GM19240 (cell line): Measurements from ENCODE around the gene CSF3R.
"Not testable (repeated sequence)": the region's sequence is repeated elsewhere in the genome, so short reads cannot be mapped to it uniquely, and the experiment has no call there.

Experiments used
- DNase-seq: peaks from one replicate; pipeline ENCODE4 v3.0.0; 2011; ENCODE audit warnings: low spot score; ENCODE audit not compliant: insufficient read length

The CSF3R gene

DNA sequence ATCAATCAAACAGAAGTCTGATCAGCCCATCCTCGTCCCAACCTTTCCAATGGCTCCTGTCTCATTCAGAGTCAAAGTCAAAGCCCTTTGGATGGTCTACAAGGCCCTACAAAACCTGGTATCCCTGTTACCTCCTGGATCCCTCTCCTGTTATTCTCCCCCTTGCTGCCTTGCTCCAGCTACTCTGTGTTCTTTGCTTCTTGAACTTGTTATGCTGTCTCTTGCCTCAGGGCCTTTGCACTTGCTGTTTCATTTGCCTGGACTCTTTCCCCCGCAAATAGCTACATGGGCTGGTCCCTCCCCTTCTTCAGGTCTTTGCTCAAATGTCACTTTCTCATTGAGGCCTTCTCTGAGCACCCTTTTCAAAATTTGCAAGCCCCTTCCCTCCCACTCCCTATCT is 1.4 kb upstream of the CSF3R start:
- no peak for DNase-seq

DNA sequence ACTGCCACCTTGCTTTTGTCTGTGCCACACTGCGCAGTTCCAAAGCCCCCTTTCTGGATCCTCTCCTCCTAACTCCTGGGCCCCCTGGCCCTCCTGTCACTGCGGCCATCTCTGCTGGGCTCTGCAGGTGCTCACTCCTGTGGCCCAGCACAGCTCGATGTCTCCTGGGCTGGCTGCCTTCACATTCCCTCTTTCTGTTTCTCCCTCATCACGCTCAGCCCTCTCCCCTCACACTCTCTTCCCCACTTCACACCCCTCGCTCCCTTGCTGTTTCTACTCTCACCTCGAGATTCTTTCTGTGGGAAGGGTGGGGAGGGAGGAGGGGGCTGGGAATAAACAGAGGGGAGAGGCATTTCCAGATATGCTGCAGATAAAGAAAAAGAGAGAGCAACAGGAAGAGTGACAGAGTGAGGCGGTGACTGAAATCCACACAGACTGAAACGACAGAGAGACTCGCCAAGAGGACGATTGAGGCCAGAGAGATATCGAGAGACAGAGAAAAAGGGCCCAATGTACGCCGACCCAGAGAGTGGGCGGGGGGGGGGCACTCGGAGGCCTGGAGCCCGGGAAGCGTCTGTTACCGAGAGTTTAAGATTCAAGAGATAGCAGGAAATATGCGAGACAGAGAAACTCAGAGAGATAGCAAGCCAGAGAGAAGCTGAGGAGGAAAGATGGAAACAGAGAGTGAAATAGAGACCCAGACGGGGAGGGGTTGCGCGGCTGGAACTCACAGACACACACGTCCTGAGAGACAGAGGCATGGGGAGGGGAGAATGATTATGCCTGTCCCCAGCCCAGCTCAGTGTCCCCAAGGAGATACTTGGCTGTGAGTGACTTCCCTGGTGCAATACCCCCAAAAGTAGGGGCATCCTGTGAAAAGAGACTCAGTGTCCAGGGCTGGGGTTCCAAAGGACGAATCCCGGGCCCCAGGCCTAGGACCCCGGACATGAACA is 666 bp downstream of the CSF3R start:
- DNase-seq: no peak

DNA sequence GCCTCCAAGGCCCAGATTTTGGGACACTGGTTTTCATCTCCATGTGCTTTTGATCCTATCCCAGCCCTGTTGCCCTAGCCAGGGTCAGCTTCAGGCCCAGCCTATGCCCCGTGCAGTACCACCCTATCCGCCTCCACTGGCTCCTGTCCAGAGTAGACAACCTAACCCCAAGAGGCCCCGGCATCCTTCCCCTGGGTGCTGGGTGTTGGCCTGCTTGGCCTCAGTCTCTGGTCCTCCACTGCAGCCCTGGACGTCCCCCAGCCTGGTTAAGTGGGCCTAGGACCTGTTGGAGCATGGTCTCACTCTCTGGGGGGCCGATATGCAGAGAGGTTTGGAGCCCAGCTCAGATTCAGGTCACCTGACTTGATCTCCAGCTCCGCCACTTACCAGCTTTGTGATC is 1.6 kb downstream of the CSF3R start:
- no peak for DNase-seq

DNA sequence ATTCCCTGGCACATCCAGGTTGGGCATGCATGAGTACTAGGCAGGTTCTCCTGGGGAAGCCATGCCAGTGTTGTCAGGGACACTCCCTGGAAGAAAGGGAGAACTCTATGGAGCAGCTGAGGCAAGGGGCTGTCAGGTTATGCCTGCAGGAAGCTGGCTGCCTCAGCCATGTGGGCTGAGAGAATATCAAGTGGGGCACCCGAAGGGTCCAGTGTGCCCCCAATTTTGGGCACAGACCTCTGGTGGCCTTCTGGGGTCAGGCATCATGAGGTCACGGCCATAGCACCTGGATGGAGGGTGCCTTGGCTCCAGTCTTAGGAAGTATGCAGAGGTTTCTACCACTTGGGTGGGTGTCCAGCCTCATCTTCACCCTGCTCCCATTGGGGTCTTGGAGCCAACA is 2.6 kb downstream of the CSF3R start:
- no peak for DNase-seq

DNA sequence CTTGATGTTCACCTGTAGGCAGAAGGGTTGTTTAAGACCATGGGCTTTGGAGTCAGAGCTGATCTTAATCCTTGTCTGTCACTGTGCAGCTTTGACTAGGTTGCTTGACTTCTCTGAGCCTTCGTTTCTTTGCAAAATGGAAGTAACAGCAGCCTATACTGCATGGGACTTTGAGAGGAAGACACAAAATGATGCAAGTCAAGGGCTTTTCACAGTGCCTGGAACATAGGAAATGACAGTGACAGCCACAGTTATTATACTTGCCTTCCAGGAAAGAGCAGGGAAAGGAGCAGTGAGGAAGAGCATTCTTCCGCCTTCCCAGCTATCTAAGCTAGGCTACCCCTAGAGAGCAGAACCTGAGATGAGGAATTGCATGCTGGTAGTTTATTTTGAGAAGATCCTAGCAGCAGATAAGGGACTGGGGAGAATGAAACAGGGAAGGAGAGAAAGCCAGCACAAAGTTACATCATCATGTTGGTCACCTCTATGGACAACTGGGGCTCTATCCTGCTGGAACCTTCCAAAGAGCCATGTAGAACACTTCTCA is 3.1 kb downstream of the CSF3R start:
- DNase-seq: no peak

DNA sequence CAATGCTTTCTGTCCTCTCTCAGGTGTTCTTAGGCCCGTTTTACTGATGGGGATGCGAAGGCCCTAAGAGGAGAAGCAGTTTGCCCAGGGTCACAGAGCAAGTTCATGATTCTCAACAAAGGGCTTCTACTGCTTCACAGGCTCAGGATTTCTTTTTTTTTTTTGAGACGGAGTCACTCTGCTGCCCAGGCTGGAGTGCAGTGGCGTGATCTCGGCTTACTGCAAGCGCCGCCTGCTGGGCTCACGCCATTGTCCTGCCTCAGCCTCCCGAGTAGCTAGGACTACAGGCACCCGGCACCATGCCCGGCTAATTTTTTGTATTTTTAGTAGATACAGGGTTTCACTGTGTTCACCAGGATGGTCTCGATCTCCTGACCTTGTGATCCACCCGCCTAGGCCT is 5.1 kb downstream of the CSF3R start:
- not testable (repeated sequence) for DNase-seq

DNA sequence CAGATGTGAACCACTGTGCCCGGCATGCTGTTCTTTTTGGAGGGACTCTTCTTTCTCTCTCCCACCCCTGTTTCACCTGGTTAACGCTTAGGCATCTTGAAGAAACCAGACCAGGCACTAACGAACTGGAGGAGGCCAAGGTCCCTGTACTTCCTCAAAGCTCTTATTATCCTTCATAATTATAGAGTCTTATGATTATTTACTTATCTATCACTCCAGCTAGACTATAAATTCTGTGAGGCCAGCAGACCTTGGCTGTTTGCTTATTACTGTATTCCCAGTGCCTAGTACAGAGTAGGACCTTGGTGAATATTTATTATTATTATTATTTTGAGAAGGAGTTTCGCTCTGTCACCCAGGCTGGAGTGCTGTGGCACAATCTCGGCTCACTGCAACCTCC is 5.8 kb downstream of the CSF3R start:
- DNase-seq: no peak

DNA sequence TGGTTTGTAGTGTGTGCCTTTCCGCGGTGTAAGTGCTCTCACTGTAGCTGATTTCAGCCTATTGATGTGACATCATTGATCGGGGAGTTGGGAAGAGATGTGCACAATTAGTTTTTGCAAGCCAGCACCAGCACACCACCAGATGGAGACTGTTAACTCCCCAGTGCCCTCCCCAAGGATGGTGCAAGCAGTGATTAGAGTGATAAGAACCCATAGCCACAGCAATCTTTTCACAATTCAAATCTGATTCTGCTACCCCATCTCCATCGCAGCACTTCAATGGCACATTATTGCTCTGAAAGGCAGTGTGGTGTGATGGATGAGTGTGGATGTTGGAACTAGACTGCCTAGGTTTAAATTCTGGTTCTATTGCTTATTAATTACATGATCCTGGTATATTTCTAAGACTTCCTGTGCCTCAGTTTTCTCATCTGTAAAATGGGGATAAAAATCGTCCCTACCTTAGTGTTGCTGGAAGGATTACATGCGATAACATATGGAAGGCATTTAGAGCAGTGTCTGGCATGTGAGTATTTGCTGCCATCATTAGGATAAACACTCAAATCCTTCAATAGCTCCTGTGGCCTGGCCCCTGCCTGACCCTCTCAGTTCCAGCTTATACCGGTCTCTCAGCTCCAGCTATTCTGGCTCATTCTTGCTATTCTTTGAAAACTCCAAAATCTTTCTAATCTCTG is 6.7 kb downstream of the CSF3R start:
- no peak for DNase-seq

DNA sequence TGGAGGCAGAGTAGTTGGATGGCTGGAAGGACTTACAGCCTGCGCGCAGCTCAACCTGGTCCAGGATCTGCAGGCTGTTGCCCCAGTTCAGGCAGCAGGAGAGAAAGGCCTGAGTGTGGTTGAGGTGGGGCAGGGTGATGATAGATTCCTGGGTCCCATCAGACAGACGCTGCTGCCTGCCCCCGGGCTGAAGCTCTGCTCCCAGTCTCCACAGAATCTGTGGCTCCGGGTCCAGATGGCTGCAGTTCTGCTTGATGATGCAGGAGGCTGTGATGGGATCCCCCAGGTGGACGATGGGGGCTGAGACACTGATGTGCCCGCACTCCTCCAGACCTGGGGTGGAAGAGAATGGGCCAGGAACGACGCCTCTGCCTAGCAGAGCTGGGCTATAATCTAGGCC is 7.4 kb downstream of the CSF3R start:
- DNase-seq: no peak

DNA sequence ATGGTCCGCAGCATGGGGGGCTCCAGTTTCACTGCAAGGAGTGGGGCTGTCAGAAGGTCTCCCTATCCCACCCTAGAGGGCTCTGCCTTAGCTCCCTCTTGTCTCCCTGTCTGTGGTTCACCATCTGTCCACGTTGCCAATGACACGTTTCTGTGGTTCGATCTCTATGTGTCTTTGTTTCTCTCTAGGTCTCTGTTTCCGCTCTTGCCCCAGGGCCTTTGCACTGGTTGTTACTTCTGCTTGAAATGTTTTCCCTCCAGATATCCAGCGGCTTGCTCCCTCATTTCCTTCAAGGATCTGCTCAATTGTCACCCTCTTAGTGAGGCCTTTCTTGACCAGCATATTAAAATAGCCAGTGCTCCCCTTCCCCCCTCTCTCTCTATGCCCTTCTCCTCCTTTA is 10.1 kb downstream of the CSF3R start:
- DNase-seq: no peak

DNA sequence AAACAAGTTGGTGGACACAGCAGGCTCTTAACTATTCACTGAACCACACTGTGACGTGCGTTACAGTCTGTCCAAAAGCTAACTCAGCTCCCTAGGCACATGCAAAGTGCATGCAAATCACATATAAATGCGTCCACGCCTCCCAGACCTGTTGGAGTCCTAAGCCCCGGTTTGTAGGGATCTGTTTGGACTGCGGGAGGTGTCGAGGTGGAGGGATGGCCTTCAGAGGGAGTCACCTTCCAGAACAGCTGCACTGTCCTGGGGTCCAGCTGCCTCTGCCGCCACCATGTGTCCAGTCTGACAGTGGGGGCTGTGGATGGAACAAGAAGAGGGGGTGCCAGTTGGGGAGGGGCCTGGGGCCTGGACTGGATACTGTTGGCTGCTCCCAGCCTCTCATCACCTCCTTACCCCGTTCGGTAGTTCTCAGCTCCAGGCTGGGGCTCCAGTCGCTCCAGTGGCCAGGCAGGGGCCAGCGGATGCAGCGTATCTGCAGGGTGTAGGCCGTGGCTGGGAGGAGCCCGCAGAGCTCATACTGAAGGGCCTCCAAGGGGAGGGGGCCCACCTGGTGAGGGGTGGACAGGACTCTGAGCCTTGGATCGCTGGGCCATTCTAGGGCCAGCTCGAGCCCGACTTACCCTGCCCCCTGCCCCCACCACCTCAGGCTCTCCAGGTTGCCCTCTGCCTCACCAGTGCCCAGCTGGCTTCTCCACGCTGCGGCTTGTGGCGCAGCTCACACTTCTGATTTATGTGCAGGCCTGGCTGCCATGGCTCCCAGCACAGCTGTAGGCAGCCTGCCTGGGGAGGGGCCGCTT is 10.7 kb downstream of the CSF3R start:
- no peak for DNase-seq

DNA sequence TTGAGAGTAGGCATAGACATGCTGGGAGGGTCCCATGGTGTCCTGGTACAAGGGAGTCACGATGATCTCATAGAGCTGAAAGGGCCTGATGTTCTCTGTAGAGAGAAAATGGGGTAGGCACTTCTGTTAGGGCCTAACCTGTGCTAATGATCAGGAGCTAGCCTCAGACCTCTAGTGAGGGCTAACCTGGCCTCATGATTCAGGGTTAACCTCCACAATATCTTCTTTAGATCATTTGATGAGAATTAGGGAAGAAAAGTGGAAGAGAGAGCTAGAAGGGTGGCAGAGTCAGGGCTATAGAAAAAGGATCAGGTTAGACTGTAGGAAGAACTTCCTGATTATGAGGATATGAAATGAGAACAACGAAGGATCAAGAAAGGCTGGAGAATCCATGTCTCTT is 13.6 kb downstream of the CSF3R start:
- no peak for DNase-seq

DNA sequence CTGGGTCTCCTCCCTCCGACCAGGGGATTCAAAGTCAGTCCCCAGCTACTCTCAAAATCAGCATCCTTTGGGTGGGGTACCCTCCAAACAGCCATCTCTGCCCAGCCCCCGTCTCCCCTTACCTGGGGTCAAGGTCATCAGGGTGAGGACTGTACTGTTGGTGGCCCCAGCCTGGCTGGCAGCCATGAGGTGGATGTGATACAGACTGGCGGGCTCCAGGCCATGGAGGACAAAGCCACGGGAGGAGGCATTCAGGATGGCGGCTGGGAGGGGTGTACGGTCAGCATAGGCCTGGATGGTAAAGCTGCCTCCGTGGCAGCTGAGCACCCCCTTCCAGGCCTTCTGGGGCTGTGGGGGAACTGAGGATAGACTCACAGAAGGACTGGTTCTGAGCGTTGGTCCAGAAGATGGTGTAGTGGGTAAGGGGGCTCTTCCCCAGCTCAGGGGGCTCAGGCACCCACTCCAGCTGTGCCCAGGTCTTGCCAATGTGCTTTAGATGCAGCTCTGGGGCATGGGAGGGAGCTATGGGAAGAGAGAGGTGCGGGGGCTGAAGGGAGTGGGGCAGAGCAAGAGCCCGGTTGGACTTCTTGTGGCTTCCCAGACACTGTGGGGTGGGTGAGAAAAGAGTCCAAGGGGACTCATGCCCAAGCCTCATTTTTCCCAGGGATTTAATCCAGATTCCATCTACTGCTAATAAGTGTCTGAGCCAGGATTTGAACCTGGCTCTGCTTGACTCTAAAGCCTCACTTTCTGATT is 14.8 kb downstream of the CSF3R start:
- DNase-seq: no peak

DNA sequence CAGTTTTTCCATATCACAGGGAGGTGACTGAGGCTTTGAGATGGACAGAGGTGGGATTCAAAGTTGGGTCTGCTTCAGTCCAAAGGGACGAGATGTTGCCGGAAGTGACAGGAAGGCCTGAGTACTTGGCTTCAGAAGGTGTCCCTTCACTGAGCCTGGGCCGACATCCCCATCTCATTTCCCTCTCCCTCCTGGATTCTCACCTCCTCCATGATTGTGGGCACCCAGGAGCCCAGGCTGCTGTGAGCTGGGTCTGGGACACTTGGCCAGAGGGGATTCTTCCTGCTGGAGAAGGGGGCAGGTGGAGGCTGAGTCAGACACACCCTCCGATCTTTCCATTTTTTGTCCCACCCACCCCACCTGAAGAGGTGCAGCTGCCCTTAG is 15.7 kb downstream of the CSF3R start:
- DNase-seq: no peak

DNA sequence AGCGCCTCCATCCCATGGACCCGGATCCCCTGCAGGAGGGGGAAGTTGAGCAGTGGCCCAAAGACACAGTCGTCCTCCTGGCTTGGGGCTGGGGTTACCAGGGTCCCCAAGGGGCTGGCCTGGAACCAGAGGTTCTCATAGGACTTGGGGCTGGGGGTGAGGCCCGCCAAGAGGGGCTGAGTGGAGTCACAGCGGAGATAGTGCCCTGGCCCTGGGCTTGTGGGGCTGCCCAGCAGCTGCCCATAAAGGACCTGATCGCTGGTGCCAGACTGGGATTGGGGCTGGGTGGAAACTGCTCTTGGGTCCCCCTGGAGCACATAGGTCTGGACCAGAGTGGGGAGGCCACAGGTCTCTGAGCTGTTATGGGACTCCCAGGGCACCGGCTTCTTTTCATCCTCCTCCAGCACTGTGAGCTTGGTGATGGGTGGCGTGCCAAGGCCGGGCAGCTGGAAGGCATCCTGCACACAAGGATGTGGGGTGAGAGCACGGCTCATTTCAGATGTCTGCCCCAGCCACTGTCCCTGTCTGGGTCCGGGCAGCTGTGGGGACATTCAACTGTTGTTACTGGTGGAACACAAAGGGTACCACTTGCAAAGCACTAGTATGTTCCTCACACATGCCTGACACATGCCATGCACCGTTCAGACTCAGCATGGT is 16.2 kb downstream of the CSF3R start:
- DNase-seq: no peak

DNA sequence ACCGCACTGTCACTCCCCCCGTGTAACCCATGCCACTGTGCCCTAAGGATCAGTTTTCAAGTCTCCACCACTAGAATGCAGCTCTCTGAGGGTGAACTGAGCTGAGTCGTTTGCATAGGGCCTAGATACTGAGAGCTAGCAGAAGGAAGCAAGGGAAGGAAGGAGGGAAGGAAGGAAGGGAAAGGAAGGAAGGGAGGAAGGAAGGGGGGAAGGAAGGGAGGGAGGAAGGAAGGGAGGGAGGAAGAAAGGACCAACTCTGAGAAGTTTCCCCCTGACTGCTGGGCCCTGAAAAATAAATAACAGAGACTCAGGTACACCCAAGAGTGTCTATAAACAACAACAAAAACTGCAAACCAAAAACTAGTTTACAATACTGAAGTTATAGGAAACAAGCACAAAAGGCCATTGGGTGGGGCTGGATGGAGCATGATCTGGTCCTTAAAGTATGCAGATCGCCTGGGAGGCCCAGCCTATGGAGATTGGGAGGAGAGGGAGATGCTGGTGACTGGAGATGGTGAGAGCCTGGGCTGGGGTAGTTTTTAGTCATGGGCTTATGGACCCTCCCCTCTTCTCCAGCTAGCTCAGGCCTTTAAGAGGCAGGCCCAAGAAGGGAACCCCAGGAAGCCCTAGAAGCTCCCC is 16.9 kb downstream of the CSF3R start:
- no peak for DNase-seq

DNA sequence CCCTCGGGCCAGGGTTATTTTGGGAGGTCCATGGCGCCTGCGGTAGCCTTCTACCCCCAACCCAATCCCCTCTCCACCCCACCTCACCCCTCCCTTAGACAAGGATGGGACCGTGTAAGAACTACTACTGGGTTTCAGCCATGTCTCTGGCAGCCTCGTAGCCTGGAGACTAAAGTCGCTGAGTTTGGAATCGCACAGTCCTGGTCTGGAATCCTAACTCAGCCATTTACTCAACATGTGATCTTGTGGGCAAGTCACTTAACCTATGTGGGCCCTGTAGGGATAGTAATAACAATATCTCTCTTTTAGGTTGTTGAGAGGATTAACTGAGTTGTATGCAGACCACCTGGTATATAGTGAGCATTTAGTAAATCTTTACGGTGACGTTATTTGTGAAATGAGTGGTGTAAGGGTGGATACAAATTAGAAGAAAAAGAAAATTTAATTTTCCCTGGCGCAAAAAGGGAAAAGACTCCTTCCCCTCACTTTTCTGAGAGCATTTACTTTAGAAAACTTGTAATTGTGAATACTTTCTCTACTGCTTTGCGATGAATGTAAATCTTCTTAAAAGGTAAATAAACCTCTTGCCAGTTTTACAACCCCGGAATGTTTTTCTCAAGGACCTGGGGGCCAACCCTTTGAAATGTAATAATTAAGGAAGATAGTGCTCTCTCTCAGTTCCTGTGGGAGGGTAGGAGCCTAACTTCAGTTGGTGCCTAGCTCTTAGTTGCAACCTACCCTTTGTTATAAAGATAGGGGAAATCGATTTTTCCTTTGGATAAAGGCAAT is 17.9 kb downstream of the CSF3R start:
- DNase-seq: no peak

DNA sequence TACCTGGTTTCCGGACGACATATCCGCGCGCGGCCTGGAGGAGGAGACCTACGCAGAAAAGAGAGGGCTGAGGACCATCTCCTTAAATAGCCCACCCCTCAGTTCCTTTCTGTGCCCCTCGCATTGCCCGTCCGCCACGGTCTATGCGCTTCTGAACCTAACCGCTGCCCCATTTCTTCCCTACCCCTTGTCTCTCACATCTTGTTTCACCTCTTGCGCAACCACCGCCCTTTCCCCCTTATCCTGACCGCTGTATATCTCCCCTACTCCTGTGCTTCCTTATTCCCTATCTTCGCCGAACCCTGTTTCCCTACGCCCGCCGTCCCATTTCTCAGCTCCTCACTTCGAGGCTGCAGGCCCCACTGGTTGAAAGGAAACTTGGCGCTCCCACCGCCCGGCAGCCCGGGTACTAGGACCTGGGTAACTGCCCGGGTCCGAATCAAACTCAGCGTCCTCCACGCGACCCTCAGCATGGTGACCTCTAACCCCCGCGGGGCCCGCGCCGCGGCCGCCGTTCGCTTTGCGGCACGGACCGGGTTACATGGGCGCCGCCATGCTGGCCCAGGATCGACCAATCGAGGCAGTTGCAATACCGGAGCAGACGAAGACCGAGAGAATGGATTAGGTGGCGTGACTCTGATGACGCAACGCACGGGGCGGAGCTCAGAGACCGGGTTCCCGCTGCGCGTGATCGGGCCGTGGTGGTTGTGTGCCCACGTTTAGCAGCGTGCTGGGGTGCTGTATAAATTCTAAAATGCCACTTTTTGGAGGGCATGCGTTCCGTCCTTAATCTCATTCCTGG is 18.7 kb downstream of the CSF3R start, which contains the start of gene MRPS15:
Gene MRPS15, minus strand, starts transcription at position 582 of the 802 bp plus-strand sequence. Its CDS starts 109 bp downstream, at position 473.
- peak; percentile 87 for DNase-seq
